Putamen (tissue), 1 donor: ENCODE results near the gene CBFB.
"Not testable (repeated sequence)": the region's sequence is repeated elsewhere in the genome, so short reads cannot be mapped to it uniquely, and the experiment has no call there.

ENCODE experiments used
- DNase-seq: peaks from one replicate; pipeline ENCODE4 v3.0.0-alpha.2; 2016; ENCODE audit warnings: low spot score

CBFB gene

DNA sequence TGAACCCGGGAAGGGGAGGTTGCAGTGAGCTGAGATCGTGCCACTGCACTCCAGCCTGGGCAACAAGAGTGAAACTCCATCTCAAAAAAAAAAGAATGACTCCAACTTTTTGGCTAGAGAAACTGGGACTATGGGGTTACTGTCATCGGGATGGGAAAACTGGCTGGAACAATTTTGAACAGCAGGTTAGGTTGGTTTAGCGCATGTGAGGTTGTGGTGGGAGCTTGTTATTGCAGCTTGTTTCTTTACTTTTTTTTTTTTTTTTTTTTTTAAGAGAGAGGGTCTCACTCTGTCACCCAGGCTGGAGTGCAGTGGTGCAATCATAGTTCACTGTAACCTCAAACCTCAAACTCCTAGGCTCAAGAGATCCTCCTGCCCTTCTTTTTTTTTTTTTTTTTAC is 12.6 kb downstream of the CBFB start:
- DNase-seq, result not testable (repeated sequence)

DNA sequence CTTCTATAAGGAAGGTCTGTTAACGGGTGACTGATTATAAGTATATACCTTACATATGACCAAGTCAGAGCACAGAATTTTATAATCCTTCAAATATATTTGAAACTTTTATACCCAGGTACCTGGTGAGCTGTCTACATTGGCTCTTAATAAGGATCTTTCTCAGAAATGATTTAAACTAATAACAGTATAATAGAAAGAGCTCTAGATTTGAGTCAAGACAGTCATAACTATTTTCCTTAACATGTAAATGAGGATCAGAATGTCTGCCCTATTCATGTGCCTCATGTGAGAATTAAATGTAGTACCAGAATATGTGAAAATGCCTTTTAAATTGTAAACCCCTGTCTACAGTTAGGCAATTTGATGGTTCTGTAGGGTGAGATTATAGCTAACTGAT is 14.5 kb downstream of the CBFB start:
- DNase-seq, result no peak

DNA sequence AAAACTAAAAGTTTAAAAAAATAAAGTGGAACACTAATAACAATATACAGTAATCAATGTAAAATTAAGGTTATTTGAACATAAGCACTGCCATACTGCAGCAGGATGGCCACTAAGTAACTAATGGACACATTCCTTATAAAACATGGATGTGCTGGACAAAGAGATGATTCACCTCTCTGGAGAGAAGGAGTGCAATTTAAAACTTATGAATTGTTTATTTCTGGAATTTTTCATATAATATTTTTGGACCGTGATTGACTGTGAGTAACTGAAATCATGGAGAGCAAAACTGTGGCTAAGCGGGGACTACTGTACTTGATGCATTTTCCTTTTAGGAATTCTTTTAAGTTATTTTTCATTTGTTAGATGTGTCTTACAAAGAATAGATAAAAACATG is 21.8 kb downstream of the CBFB start:
- DNase-seq, result no peak

DNA sequence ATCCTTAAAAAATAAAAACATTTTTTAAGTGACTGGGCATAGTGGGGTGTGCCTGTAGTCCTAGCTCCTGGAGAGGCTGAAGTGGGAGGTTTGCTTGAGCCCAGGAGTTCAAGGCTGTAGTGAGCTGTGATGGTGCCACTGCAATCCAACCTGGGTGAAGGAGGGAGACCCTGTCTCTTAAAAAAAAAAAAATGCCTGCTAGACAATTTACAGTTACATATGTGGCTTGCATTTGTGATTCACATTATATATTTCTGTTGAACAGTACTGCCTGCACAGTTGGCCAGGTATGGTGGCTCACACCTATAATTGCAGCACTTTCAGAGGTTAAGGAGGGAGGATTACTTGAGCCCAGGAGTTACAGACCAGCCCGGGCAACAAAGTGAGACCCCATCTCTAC is 23.4 kb downstream of the CBFB start:
- no peak for DNase-seq

- no peak for DNase-seq
Observed at GRCh38 chr16:67053767-67054334, 24.9 kb downstream of the CBFB start.

GRCh38 chr16:67054901-67055300 is 26.0 kb downstream of the CBFB start:
- DNase-seq, result no peak

DNA sequence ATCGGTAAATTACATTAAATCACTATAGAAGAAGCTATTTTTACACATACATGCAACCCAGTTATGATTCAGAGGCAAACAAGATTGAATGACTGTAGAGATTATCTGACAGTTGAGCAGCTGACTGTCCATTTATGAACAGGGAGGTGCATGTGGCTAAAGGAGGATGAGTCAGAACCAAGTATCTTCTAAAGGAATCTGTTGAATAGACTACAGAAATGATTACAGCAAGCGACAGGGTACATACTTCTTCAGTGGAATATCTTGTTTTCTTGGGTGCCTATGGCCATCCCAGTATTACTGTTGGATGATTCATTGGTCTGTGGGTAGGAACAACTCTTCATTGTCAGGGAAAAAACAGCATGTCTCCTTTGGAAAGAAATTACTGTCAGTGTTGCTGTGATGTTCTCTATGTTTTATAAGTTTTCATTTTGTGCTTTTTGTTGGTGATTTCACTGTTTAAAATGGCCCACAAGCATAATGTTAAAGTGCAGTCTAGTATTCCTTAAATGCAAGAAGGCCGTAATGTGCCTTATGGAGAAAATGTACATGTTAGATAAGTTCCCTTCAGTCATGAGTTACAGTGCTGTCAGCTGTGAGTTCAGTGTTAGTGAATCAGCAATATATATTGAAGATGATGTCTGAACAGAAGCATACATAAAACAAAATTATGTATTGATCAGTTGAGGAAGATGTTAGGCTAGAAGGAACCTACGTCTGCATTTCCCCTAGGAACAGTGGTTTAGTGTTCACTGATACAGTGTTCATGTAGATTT is 27.0 kb downstream of the CBFB start:
- no peak for DNase-seq

DNA sequence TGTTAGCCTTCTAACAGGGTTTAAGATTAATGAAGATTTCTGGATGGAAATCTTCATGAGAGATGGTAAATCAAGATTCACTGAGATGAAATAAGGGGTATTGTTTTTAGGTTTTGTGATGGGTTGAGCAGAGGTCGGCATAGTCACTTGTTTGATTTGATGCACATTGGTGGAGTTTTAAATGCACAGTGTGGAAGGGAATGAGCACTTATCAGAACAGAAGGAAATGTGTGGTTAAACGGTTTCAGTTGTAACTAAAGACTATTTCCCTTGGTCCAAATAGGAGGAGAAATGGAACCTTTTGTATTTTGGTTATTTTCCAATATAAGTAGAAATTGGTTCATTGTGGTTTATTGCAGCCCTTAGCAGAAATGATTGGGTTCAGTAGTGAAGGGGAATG is 34.1 kb downstream of the CBFB start:
- DNase-seq, result no peak

- DNase-seq, result no peak
Observed at GRCh38 chr16:67068212-67068753, 39.3 kb downstream of the CBFB start.

DNA sequence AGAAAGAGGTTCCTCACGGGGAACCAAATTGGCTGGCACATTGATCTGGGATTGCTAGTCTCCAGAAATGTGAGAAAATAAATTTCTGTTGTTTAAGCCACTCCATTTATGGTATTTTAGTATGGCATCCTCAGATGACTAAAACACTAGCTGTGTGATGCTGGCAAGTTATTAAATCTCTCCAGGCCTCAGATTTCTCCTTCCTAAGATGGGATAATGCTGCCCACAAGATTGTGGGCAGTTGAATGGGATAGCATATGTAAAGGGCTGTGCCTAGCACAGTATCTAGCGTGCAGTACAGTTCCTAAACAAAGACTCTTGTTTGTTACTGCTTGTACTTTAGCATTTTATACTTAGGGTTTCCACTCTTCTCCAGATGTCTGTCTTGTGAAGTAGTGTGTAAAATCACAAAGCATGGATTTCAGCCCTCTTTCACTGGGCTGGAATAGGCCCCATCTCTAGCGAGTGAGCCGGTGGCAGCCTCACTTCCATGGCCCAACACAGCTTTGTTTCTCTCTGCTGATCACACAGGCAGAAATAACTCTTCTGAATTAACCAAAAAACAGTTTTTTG is 42.6 kb downstream of the CBFB start:
- DNase-seq, result peak; percentile 32

DNA sequence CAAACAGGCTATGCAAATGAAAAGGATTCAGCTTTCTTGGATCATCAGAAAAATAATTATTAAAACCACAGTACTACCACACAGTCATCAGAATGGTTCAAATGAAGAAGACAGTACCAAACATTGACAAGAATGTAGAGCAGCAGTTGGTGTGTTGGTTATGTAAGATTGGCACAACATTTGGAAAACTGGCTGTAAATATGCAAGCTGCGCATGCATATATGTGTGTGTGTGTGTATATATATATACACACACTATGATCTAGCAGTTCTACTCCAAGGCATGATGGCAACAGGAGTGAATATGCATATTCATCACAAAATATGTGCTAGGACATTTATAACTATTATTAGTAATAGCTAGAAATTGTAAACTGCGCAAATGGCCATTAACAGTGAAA is 46.4 kb downstream of the CBFB start:
- DNase-seq, result no peak

- no peak for DNase-seq
Observed at GRCh38 chr16:67077871-67078270, 48.9 kb downstream of the CBFB start.

DNA sequence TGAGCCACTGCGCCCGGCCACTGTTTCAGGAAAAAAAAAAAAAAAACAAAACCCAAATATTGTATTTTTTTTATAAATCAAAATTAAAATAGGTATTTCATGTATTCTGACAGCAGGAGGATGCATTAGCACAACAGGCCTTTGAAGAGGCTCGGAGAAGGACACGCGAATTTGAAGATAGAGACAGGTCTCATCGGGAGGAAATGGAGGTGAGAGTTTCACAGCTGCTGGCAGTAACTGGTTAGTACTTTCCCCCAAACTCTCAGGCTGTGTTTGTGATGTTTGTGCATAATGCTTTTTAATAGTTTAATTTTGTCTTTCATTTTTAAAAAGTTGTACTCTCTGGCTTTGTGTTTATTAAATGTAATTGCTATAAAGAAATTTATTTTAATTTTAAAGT is 53.2 kb downstream of the CBFB start:
- DNase-seq, result no peak

GRCh38 chr16:67082891-67083290 is 53.9 kb downstream of the CBFB start:
- no peak for DNase-seq

DNA sequence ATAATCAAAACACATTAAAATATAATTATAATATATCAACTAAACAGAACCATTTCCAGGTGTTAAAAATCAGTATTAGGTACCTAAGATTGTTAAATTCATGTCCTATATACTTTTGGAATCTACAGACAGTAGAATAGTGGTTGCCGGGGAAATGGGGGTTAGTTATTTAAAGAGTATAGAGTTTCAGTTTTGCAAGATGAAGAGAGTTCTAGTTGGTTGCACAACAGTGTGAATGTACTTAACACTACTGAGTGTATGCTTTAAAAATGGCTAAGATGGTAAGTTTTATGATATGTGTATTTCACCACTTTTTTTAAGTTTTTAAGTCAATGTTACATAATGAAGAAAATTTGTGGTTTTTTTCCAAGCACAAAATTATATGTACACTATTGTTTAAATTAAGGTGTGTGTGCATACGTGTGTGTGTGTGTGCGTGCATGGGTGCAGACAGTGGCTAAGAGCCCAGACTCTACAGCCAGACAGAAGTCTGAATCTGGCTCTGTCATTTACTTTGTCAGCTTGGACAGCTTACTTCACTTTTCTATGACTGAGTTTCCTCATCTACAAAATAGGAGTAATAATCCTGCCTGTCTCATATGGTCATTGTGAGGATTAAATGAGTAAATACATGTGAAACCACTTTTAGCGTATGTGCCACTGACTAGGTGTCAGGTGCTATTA is 55.5 kb downstream of the CBFB start:
- DNase-seq, result no peak

- no peak for DNase-seq
Observed at GRCh38 chr16:67086822-67087221, 57.9 kb downstream of the CBFB start.

- no peak for DNase-seq
Observed at GRCh38 chr16:67087291-67087690, 58.3 kb downstream of the CBFB start.

- DNase-seq, result no peak
Observed at GRCh38 chr16:67087803-67088202, 58.9 kb downstream of the CBFB start.

DNA sequence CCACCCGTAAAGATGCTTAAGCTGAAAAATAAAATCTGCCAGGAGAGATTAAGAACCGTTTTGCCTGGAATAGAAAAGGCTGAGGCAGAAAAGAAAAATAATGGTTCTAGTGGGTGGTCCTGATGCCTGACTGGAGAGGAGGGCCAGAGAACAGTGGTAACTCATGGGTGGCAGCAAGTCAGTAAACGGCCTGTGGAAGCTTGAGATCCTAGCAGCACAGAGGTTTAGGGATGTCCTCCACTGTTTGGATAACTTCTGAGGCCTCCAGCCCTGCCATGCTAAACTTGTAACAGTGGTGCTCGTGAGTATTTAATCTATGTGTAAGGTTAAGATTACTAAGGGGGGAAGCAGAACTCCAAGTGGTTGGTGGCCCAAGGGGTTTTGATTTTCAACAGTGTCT is 59.6 kb downstream of the CBFB start:
- no peak for DNase-seq

GRCh38 chr16:67089101-67089500 is 60.2 kb downstream of the CBFB start:
- DNase-seq, result no peak

DNA sequence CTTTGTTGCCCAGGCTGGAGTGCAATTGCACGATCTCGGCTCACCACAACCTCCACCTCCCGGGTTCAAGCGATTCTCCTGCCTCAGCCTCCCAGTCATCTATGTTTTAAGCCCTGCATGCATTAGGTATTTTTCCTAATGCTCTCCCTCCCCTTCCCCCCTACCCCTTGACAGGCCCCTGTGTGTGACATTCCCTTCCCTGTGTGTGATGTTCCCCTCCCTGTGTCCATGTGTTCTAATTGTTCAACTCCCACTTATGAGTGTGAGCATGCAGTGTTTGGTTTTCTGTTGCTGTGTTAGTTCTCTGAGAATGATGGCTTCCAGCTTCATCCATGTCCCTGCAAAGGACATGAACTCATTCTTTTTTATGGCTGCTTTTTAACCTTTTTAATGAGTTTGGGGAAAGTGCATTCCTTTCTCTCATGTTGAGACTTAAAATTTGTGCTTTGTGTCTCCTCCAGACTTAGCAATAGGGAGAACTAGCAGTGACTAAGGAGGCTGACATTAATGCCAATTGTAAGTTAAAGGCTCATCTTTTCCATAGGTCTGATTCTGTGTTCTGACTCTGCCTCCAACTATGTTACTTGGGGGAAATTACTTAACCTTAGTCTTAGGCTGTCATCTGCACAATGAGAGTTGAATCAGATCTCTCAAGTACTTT is 63.1 kb downstream of the CBFB start:
- no peak for DNase-seq

DNA sequence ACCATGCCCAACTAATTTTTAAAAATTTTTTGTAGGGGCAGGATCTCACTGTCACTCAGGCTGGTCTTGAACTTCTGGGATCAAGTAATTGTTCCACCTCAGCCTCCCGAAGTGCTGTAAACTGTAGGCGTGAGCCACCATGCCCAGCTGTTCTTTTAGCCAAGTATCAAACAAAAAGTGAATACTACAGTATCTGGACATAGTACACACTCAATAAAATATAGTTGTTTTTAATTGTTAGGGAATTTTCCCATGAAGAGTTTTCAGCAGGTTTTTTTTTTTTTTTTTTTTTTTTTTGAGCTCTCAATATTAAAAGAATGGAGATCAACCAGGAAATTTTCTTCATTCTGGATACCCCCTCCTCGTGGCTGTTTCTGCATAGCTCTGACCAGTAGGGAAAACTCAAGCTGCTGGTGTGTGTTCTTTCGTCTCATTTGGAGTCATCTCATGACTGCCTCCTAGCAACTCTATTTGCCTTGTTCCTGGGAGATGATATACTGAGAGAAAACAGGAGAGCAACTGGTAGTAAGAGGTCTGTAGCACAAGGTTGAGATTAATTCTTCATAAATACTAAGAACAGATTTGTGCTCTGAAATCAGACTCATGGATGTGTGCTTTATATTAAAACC is 64.3 kb downstream of the CBFB start:
- DNase-seq, result no peak
